Occipital lobe (tissue), 2 donors: ENCODE measurements around the gene COL27A1. TPM values are rescaled to one million over a fixed set of nuclear protein-coding genes. Genes with fewer than 3 reads are reported as not detected.

Experiments used
- DNase-seq: peaks from one replicate; lab custom pipeline; 2025; lab: John Stamatoyannopoulos, UW
- total RNA-seq: library from RNA; depleted of rRNA; stranded (reverse); fragments of >200 nt; gene quantifications from one replicate; pipeline ENCODE4 v1.2.3, GENCODE V29; 2014

Gene COL27A1
- total RNA-seq, 1 donor from 2014 or later, result 1.4 TPM

GRCh38 chr9:114223564-114224246 is 68.4 kb downstream of the COL27A1 start:
- no peak for DNase-seq

DNA sequence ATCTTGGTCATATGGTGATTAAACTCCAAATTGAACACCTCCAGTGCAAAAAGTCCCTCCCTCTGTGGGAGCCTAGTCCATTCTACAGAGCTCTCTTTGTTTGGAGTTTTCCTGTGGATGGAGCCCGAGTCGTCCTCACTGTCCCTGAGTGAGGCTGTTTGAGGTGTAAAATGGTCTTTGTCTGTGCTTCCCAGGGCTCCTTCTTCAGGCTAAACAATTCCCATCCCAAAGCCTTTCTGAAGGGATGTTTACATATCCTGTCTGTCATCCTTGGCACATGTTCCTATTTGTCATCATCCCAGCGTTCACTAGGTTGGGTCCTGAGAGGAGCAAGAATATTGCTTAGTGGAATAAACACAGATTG is 68.9 kb downstream of the COL27A1 start:
- no peak for DNase-seq

- DNase-seq, result no peak
These were observed 70.3 kb downstream of the COL27A1 start for GRCh38 chr9:114225561-114226212.

DNA sequence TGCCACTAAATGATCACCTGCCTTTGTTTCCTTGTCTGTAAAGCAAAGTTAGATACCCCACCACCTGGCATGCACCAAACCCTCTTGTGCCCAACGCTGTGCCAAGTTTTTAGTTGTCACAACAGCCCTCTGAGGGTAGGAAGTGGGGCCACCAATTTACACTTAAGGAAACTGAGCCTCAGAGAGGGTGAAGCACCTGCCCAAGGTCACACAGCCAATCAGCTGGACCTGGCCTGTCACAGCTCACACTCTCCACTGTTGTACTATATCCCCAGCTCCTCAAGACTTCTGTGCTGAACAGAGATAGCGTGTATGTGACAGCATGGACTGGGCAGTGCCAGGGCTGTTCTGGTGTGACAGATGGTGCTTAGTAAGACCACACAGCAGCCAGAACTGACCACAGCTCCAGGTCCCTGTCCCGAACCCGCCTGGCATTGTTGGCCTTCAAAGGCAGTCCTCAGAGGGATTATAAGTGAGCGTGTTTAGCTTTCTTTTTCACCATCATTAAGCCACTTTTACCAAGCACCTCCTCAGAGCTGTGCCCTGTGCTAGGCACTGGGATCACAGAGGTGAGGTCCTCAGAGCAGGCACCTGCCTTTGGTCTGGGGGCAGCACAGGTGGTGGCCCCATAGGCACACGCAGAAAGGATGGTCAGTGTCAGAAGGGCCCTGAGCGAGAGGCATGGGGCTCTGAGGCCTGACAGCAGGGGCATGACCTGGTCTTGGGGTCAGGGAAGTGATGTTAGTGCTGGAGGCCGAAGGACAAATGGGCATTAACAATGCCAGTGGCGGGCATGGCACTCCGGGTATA is 71.1 kb downstream of the COL27A1 start:
- no peak for DNase-seq

DNA sequence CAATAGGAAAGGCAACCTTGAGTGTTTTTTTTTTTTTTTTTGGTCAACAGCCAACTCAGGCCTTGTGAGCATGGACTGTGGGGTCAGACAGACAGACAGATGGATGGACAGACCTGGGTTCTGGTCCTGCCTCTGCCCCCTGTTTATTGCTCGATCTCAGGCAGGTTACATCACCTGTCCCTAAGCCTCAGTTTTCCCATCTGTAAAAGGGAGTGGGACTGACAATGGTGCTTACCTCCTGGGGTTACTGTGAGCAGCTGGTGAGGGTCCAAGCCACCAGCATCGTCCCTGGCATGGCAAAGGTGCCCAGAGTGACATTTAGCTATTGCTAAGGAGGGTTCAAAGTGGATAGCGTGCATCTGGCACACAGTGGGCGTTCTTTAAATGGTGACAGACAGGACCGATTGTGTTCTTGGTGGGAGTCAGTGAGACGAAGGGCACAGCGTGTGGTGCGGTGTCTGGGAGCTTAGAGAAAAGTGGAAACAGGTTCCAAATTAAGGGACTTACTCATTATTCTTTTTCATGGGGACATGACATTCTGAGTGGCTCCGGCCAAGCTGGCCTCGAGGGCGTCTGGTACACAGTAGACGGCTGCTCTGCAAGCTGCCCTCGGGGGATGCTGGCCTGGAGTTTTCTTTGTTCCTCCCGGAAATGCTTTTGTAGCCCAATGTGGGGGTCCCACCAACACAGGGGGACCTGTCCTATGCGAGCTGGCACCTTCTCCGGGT is 72.1 kb downstream of the COL27A1 start:
- DNase-seq, result no peak

GRCh38 chr9:114228016-114228808 is 72.9 kb downstream of the COL27A1 start:
- DNase-seq, result no peak

DNA sequence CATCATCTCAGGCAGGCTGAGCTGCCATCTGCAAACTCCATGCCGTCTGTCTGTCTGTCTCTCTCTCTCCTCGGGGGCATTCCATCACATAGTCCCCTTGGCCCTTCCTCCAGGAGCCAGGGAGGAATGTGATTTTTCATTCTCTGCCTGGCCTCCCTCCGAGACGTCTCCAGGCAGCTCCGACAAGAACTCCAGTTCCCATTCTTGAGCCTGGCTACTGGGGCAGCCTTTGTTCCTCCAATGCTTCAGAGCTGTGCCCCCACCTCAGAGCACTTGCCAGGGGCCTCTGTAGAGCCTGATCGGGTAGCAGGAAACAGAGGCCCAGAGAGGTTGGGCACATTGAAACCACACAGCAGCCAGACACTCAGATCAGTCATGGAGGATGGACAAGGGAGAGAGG is 74.0 kb downstream of the COL27A1 start:
- no peak for DNase-seq

- DNase-seq, result no peak
These were observed 74.7 kb downstream of the COL27A1 start for GRCh38 chr9:114230068-114230467.

DNA sequence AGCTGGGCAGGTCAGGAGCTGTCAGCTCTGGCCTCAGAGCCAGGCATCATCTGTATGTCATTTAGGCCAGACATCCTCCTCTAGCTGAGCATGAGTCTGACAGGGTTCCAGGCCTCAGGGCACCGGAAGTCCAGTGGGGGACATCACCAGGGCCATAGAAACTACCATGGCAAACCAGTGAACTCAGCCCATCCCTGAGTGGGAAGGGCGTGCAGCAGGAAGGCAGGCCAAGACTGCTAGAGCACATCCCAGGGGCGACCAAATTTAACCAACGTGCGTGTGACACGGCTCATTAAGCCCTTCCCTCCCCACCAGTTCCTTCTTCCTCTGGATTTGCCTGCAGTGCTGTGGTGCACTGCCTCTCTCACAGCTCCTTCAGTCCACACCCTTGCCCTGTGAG is 75.9 kb downstream of the COL27A1 start:
- DNase-seq, result no peak

- no peak for DNase-seq
These were observed 76.5 kb downstream of the COL27A1 start for GRCh38 chr9:114231719-114232449.

DNA sequence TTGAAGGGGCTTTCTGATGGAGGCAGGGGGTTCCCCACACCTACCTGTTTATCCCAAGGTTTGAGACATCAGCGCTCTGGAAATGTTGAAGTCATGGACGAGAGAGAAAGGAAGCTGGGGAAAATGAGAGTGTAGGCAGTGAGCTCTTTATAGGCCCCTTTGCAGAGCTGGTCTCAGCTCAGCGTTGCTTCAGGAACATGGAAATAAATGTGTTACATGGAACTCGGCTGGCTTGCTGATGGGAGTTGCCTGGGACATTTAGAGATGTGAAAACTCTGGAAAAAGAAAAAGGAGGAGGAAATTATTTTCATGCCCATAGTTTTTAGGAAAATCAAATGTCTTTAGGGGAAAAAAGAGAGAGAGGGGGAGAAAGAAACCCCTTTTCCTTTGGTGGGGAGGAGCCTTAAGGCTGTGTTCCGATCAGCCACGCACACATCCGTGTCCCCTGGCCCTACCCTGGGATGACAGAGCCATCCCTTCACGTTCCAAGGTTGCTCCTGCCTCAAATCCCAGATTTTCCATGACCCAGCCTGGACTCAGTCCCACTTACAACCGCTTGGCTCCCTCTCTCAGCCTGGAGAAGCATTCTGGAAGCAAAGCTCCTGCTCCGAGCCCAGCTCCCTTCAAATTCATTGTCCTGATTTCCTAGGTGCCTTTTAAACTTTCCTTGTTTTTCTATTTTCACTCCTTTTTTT is 78.3 kb downstream of the COL27A1 start:
- no peak for DNase-seq

GRCh38 chr9:114235033-114235661 is 79.8 kb downstream of the COL27A1 start:
- no peak for DNase-seq

DNA sequence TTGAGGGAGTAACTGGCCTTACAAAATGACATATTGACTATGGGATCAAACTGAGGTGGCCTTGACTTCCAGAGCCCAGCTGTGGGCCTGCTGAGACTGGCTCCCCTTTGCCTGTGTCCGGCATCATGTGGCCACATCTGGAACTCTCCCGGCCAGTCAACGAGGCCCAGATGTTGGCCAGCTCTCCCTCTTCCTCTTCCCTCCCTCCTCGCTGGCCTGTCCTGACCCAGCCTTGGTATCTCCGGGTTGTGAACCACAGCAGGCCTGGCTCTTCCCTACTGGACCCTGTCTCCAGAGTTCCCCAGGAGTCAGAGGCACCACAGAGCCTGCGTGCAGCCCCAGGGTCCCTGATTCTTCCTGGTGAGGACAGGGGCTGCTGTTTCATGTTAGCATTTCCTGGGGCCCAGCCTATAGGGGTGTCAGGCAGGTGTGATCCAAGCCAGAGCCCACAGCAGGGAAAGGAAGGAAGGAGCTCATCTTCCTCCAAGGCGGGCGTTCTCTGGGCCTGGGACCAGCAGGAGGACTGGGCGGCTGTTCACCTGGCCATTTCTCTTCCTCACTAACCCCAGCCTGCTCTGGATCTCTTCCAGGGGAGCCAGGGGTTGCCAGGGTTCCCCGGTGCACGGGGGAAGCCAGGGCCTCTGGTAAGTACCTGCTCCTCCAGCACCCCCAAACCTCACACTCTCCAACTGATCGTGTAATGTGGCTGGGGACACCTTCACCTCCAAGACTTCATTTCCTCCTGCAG is 81.2 kb downstream of the COL27A1 start:
- DNase-seq, result no peak

DNA sequence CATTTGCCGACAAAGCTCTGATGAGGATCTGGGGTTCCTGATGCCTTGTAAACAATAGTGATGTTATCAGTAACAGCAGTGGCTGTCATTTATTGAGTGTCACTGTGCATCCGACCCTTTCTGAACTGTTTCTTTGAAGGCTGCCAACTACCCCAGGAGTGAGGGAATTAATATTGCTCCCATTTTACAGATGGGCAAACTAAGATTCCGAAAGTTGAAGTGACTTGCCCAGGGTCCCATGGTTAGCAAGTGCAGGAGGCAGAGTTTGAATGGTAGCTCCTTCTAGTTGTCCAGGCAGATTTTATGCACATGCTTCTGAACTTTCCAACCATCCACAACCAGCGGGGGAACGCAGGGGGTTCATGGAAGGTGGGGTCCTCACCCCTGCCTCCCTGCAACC is 81.9 kb downstream of the COL27A1 start:
- DNase-seq, result no peak

DNA sequence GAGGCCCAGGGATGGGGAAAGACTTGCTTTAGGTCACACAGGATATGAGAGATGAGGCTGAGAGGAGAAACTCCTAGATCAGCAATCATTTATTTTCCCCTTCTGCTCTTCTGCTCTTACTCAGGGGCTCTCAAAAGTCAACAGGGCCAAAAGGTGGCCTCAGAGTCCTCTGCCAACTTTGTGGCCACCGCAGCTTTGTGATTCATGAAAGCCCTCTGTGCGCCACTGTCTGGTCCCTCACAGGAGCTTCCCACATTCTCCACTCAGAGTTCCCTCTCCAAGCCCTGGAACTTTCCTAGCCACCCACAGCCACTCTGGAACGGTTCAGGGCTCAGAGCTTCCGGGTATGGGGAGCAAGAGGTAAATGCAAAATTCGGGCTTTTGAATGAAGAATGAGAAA is 82.4 kb downstream of the COL27A1 start:
- no peak for DNase-seq

- no peak for DNase-seq
These were observed 83.1 kb downstream of the COL27A1 start for GRCh38 chr9:114238472-114238871.

- no peak for DNase-seq
These were observed 83.8 kb downstream of the COL27A1 start for GRCh38 chr9:114238891-114239875.
